GM12873 (cell line): Measurements from ENCODE around the gene KCNJ16.

ENCODE experiments used
- TF ChIP-seq, protein P1 (sequence below): IDR thresholded peaks from 2 replicates; pipeline ENCODE4 v1.5.1; 2012; ENCODE audit warnings: low read depth, mild to moderate bottlenecking, moderate library complexity, low read length, control low read depth; ENCODE audit not compliant: insufficient read depth; ENCODE audit errors: missing control alignments

KCNJ16 gene

DNA sequence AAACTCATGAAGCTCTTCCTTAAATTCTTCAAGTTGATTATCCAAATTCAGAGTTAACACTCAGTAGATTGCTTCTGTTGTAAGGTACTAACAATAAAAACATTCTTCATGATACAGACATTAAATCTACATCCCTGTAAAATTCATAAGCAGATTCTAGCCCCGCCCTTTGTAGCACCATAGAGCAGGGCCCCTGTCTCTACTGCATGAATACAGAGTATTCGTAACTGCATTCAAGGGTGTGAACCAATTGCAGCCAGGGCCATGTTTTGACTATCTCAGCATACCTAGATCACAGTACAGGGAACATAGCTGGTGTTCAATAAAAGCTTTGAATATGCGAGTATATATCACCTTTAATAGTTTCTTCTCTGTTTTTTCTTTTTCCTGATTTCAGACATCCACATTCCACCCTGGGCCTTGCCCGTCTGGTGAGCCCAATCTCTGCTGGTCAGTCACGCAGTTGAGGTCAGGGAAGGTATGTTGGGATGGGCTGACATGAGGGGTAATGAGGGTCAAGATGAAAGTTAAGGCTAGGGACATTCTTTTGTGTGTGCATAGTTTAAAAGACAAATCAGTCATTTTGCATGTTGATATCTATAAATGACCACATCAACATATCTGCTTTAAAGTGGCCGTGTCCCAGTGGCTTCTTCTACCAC is 33.0 kb downstream of the KCNJ16 start:
- TF ChIP-seq, protein P1, sequence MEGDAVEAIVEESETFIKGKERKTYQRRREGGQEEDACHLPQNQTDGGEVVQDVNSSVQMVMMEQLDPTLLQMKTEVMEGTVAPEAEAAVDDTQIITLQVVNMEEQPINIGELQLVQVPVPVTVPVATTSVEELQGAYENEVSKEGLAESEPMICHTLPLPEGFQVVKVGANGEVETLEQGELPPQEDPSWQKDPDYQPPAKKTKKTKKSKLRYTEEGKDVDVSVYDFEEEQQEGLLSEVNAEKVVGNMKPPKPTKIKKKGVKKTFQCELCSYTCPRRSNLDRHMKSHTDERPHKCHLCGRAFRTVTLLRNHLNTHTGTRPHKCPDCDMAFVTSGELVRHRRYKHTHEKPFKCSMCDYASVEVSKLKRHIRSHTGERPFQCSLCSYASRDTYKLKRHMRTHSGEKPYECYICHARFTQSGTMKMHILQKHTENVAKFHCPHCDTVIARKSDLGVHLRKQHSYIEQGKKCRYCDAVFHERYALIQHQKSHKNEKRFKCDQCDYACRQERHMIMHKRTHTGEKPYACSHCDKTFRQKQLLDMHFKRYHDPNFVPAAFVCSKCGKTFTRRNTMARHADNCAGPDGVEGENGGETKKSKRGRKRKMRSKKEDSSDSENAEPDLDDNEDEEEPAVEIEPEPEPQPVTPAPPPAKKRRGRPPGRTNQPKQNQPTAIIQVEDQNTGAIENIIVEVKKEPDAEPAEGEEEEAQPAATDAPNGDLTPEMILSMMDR, result no peak

DNA sequence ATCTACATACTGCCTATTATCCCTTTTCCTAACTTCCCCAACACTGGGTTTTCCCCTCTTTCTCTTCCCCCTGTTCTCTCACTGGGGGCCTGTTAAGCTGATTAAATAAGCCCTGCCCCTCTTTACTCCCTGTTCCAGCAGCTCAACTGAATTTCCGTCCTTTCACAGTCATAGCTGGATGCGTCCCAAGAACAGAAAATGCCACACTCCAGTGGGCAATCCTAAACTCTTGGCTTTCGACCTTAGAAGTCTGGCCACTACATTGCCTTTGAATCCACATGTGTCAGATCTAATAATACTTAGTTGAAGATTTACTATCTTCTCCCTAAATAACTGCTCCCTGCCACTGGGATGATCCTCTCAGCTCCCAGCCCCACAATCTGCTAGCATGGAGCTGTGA is 34.5 kb downstream of the KCNJ16 start:
- TF ChIP-seq, protein P1, result no peak

DNA sequence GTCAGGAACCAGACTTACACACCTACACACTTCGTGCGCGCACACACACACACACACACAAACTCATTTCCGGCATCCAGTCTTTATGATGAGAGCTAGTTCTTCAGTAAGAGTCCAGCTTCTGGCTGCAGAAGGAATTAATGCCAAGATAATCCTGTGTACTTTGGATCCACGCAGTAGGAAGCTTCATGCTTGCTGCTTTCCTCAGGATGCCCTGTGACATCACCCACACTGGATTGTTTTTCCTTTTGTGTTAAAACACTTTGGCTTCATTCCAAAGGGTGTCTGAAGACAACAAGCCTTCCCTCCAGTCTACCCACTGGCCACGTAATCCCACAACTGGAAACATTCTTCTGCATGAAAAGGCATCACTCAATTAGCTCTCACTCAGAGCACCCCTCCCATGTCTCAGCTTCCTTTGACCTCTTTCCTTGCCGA is 35.4 kb downstream of the KCNJ16 start:
- TF ChIP-seq, protein P1, result no peak

DNA sequence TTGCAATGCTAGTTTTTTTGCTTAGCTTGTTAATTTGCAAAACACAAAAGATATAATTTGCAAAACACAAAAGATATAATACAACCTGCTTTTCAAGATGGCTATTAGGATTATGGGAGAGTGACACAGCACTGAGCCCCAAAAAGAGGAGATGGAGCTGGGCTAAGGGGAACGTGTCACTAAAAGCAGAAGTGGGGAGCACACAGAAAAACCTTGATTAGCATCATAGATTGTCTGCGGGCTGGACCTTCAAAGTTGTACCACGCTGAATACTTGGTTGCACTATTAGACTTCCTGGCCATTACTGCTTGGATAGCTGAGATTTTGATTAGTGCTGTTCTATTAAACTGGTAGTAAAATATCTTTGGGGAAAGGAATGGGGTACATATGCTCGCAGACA is 36.2 kb downstream of the KCNJ16 start:
- TF ChIP-seq, protein P1, result no peak

DNA sequence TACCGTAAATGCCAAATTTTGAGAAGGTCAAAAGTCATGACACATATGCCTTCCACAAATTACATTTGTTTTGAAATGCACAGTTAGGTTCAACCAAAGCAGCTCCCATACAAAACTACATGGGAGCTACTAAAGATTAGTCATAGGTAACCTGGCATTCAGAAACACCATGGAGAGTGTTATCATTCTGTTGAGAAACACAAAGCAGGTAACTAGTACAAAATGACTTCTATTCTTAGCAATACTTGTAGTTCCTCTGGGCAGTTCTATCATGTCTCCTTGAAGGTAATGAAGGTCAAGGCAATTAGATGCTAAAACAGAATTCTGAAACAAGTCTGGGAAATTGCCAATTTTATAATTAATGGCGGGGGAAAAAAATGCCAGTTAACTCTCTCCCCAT is 39.4 kb downstream of the KCNJ16 start:
- TF ChIP-seq, protein P1, result no peak

DNA sequence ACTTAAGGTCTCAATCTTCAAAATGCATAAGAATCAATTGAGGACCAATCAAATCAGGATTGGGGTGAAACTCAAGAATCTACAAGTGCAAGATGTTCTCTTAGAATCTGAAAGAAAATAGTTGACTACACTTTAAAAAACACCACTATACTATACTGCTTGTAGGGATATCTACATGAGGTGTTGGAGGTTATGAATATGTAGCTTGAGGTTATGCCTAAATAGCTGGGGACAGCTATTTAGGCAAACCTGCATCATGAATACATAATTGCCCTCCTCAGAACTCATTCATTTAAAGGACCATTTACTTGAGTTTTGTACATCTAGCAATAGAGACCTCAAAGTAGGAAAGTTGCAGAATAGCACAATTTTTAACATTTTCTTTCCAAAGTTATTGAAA is 40.1 kb downstream of the KCNJ16 start:
- TF ChIP-seq, protein P1, result no peak

DNA sequence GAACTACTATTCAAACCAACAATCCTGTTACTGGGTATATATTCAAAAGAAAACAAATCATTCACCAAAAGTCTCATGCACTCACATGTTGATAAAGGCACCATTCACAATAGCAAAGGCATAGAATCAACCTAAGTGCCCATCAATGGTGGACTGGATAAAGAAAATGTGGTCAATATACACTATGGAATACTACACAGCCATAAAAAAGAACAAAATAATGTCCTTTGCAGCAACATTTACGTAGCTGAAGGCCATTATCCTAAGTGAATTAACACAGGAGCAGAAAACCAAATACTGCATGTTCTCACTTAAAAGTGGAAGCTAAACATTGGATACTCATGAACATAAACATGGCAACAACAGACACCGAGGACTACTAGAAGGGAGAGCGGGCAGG is 41.9 kb downstream of the KCNJ16 start:
- TF ChIP-seq, protein P1, result no peak
